22Rv1 (cell line): ENCODE measurements around the gene ADGRL3.

Source experiments
- H3K27ac ChIP-seq: fragments of 450-650 bp; 2 replicates; pipeline ENCODE4 v1.5.1; 2017
- CTCF ChIP-seq: fragments of 450-650 bp; IDR thresholded peaks from 2 replicates; pipeline ENCODE4 v1.5.1; 2017; ENCODE audit warnings: mild to moderate bottlenecking
- ZFX ChIP-seq: fragments of 450-650 bp; IDR thresholded peaks from 2 replicates; pipeline ENCODE4 v1.6.1; 2017; ENCODE audit warnings: antibody characterized with exemption, borderline replicate concordance

ADGRL3 gene

GRCh38 chr4:61431131-61431530 is 231.0 kb downstream of the ADGRL3 start:
- H3K27ac ChIP-seq = no peak overlapping the region
- no peak for TF ChIP-seq ZFX
- no peak for TF ChIP-seq CTCF

GRCh38 chr4:61437923-61438322 is 237.8 kb downstream of the ADGRL3 start:
- H3K27ac ChIP-seq = no peak overlapping the region
- TF ChIP-seq CTCF (no peak), ZFX (no peak)

- H3K27ac ChIP-seq = no peak overlapping the region
- no peak for TF ChIP-seq CTCF
- no peak for TF ChIP-seq ZFX
Observed at GRCh38 chr4:61440321-61440720, 240.2 kb downstream of the ADGRL3 start.

- TF ChIP-seq ZFX = no peak
- no peak for TF ChIP-seq CTCF
- H3K27ac ChIP-seq = no peak overlapping the region
Observed at GRCh38 chr4:61442936-61443335, 242.8 kb downstream of the ADGRL3 start.

GRCh38 chr4:61443813-61444510 is 243.8 kb downstream of the ADGRL3 start:
- TF ChIP-seq CTCF (no peak), ZFX (no peak)
- H3K27ac ChIP-seq = no peak overlapping the region

GRCh38 chr4:61445374-61446063 is 245.4 kb downstream of the ADGRL3 start:
- H3K27ac ChIP-seq = no peak overlapping the region
- TF ChIP-seq ZFX (no peak), CTCF (no peak)

- TF ChIP-seq ZFX (no peak), CTCF (no peak)
- no peak overlapping the region for H3K27ac ChIP-seq
Observed at GRCh38 chr4:61446941-61447340, 246.8 kb downstream of the ADGRL3 start.
